ENCODE measurements around the gene SLC16A13. TPM values are rescaled to one million over a fixed set of nuclear protein-coding genes. Genes with fewer than 3 reads are reported as not detected.
A peak's percentile ranks its signal among the peaks of the same experiment; 100 is the strongest.
"Not testable (repeated sequence)": the region's sequence is repeated elsewhere in the genome, so short reads cannot be mapped to it uniquely, and the experiment has no call there.

SLC16A13 gene
- total and polyA plus RNA-seq, 8 donors, result 3.7 to 21.5 (median 4.8) TPM

DNA sequence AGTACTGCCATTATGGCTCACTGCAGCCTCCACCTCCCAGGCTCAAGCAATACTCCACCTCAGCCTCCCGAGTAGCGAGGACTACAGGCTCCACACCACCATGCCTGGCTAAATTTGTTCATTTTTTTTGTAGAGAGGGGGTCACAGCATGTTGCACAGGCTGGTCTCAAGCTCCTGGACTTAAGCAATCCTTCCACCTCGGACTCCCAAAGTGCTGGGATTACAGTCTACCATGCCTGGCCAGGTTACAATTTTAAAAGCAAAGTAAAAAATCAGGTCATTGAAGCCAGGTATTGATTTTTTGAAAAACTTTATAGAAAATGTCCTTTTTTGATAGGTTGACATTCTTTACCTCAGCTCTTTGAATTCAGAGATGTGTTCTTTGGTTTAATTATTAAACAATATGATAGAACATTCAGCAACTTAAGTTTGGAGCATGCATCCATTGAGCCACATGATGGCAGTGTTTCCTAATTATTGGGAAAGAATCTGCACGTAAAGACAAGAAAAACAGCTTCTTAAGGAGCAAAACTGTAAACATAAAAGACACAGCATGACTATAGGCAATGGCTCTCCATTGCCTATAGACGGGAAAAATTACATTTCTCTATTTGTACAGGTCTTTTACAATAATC, 9.8 kb downstream of the SLC16A13 start:
- H3K4me1 ChIP-seq, result peaks cover 15 to 41% of the 10 kb centered on the region in 2 donors
- DNase-seq, result peak in 2 of 4 donors; percentile 76 to 85
- H3K27me3 ChIP-seq, result peaks cover 18 to 63% of the 10 kb centered on the region in 2 donors
- intact Hi-C loops (cut with DNase I), result loop anchor here (10.0 kb wide), 1 partner anchor 249 kb away; the partner anchor contains the start of gene YBX2 (in 2 of the 2)
- H3K36me3 ChIP-seq, result no peaks in the 10 kb centered on the region
- ATAC-seq, result peak; percentile 57
- TF ChIP-seq, protein P1, sequence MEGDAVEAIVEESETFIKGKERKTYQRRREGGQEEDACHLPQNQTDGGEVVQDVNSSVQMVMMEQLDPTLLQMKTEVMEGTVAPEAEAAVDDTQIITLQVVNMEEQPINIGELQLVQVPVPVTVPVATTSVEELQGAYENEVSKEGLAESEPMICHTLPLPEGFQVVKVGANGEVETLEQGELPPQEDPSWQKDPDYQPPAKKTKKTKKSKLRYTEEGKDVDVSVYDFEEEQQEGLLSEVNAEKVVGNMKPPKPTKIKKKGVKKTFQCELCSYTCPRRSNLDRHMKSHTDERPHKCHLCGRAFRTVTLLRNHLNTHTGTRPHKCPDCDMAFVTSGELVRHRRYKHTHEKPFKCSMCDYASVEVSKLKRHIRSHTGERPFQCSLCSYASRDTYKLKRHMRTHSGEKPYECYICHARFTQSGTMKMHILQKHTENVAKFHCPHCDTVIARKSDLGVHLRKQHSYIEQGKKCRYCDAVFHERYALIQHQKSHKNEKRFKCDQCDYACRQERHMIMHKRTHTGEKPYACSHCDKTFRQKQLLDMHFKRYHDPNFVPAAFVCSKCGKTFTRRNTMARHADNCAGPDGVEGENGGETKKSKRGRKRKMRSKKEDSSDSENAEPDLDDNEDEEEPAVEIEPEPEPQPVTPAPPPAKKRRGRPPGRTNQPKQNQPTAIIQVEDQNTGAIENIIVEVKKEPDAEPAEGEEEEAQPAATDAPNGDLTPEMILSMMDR (IDR thresholded peaks at IDR 0.05), result peak; percentile 65 to 68
- no peaks in the 10 kb centered on the region for H3K9me3 ChIP-seq
- peak overlapping the region in 1 of 2 donors; percentile 34 for H3K4me3 ChIP-seq
- peak overlapping the region; percentile 68 to 77 for H3K27ac ChIP-seq

DNA sequence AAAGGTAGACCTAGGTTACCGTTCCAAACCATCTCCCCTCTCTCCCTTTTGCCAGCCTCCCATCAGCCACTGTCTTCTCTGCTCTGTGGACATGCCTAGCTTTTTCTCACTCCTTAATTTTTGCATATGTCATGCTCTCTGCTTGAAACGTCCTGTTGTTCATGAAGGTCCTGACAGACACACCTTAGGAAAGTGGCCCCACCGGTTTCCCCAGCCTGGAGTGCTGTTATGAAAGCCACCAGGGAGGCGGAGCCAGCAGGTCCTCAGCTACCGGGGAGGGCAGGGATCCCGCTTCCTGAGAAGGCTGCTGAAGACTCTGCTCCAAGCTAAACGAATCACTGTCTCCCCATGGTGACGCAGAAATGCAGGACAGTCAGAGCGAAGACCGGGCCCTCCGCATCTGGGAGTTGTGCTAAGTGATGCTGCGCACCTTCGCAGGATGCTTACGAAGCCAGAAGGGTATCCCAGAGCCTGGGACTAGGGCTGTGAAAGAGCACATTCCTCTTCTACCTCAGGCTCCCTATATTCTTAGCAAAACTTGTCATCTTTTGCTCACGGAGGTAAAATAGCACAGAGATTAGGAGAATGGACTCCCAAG, 10.4 kb downstream of the SLC16A13 start:
- TF ChIP-seq, protein P1 (IDR thresholded peaks at IDR 0.05), result no peak
- Histone ChIP-seq H3K4me1 (peaks cover 15 to 41% of the 10 kb centered on the region in 2 donors), H3K36me3 (no peaks in the 10 kb centered on the region), H3K27me3 (peaks cover 18 to 60% of the 10 kb centered on the region in 2 donors), H3K9me3 (no peaks in the 10 kb centered on the region), H3K27ac (peak overlapping the region; percentile 68 to 77), H3K4me3 (peak overlapping the region; percentile 6 to 34)
- intact Hi-C loops (cut with DNase I), result loop anchor here (10.0 kb wide), 1 partner anchor 249 kb away; the partner anchor contains the start of gene YBX2 (in 2 of the 2)
- DNase-seq (peak in 3 of 4 donors; percentile 82 to 86 (median 85)), ATAC-seq (peak; percentile 76)

DNA sequence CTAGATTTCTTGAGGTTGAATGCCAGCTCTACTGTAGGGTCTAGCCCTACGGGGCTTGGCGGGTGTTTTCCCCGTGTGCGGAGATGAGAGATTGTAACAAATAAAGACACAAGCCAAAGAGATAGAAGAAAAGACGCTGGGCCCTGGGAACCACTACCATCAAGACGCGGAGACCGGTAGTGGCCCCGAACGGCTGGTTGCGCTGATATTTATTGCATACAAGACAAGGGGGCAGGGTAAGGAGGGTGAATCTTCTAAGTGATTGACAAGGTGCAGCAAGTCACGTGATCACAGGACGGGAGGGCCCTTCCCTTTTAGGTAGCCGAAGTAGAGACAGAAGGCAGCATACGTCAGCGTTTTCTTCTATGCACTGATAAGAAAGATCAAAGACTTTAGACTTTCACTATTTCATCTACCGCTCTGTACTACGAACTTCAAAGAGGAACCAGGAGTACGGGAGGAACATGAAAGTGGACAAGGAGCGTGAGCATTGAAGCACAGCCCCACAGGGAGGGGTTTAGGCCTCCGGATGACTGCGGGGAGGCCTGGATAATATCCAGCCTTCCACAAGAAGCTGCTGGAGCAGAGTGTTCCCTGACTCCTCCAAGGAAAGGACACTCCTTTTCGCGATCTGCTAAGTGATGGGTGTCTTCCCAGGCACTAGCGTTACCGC, 11.0 kb downstream of the SLC16A13 start:
- H3K4me1 ChIP-seq, result peaks cover 15 to 41% of the 10 kb centered on the region in 2 donors
- H3K27ac ChIP-seq, result peak overlapping the region; percentile 68 to 77

GRCh38 chr17:7047566-7047965, 11.8 kb downstream of the SLC16A13 start:
- H3K4me1 ChIP-seq, result peaks cover 13 to 39% of the 10 kb centered on the region in 2 donors
- intact Hi-C loops (cut with DNase I), result loop anchor here (10.0 kb wide), 1 partner anchor 247 kb away; the partner anchor contains the start of gene YBX2 (in 2 of the 2)
- H3K9me3 ChIP-seq, result no peaks in the 10 kb centered on the region
- no peak overlapping the region for H3K27ac ChIP-seq
- H3K4me3 ChIP-seq, result peak overlapping the region; percentile 6 to 34
- peaks cover 18 to 46% of the 10 kb centered on the region in 2 donors for H3K27me3 ChIP-seq
- ATAC-seq (no peak), DNase-seq (no peak)
- no peaks in the 10 kb centered on the region for H3K36me3 ChIP-seq
- TF ChIP-seq, protein P1 (IDR thresholded peaks at IDR 0.05), result no peak

More for the DNA sequence above, 11.0 kb downstream of the SLC16A13 start:
- ATAC-seq, result peak; percentile 17
- peak overlapping the region; percentile 6 to 34 for H3K4me3 ChIP-seq
- H3K36me3 ChIP-seq, H3K9me3 ChIP-seq: not testable (repeated sequence)
- H3K27me3 ChIP-seq, result peaks cover 18 to 53% of the 10 kb centered on the region in 2 donors
- peak in 3 of 4 donors; percentile 30 to 59 (median 48) for DNase-seq
- intact Hi-C loops (cut with DNase I), result loop anchor here (10.0 kb wide), 1 partner anchor 248 kb away; the partner anchor contains the start of gene YBX2 (in 2 of the 2)

GRCh38 chr17:7048968-7049367, 13.2 kb downstream of the SLC16A13 start:
- no peak for ATAC-seq
- TF ChIP-seq, protein P1 (IDR thresholded peaks at IDR 0.05), result no peak
- Histone ChIP-seq H3K27ac (no peak overlapping the region), H3K4me3 (no peak overlapping the region), H3K9me3 (no peaks in the 10 kb centered on the region), H3K4me1 (peaks cover under 1 to 25% of the 10 kb centered on the region in 2 donors), H3K36me3 (no peaks in the 10 kb centered on the region), H3K27me3 (peaks cover 5 to 32% of the 10 kb centered on the region in 2 donors)
- intact Hi-C loops (cut with DNase I), result loop anchor here (10.0 kb wide), 1 partner anchor 246 kb away; the partner anchor contains the start of gene YBX2 (in 2 of the 2)
- DNase-seq, result no peak

- H3K27ac ChIP-seq, ATAC-seq, H3K9me3 ChIP-seq, DNase-seq, H3K4me3 ChIP-seq, H3K36me3 ChIP-seq: not testable (repeated sequence)
- H3K27me3 ChIP-seq, result peaks cover 0 to 16% of the 10 kb centered on the region in 2 donors
- H3K4me1 ChIP-seq, result peaks cover 0 to 23% of the 10 kb centered on the region in 2 donors
- intact Hi-C loops (cut with DNase I), result loop anchor here in 1 of 2 donors (5.0 kb wide), 1 partner anchor 87 kb away; no protein-coding TSS in a partner anchor
Observed at GRCh38 chr17:7050583-7050982, 14.8 kb downstream of the SLC16A13 start.

Measured in left lung (tissue), 10 donors.